ENCODE measurements around the gene LAMA5.

The LAMA5 gene

GRCh38 chr20:62345681-62346370, 21.3 kb downstream of the LAMA5 start:
- DNase-seq (ENCODE audit: low read depth), result no peak

DNA sequence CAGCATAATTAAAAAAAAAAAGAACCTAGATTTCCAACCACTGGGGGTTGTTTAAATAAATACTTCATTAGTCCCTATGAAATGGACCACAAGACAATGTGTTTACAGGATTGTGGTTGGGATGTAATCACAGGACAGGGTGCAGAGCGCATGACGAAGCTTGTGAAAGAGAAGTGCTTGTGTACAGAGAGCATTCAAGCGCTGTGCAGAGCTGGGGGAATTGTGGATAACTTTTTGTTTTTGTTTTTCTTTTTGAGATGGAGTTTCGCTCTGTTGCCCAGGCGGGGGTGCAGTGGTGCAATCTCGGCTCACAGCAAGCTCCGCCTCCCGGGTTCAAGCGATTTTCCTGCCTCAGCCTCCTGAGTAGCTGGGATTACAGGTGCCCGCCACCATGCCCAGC, 22.3 kb downstream of the LAMA5 start:
- no peak for DNase-seq (ENCODE audit: low read depth)

GRCh38 chr20:62344092-62344491, 23.0 kb downstream of the LAMA5 start:
- no peak for DNase-seq (ENCODE audit: low read depth)

GRCh38 chr20:62342910-62343309, 24.2 kb downstream of the LAMA5 start:
- DNase-seq (ENCODE audit: low read depth), result no peak

DNA sequence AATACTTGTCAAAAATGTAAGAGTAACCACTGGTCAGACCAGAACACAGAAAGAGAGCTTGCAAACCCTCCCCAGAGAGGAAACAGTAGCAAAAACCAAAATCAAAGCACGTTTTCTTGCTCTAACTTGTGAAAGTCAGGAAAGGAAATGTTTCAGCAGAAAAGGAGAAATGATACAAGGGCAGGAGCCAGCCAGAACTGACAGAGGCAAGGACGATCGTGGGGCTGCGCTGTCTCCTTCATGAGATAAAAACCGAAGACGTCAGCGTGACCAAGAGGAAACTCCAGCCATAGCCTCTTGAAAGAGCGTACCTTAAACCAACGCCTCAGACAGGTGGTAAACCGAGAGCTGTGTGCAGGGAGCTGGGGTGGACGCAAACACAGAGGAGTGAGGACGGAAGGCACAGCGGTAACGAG, 27.5 kb downstream of the LAMA5 start:
- DNase-seq (ENCODE audit: low read depth), result no peak

- DNase-seq (ENCODE audit: low read depth), result no peak
Observed at GRCh38 chr20:62338294-62338620, 28.9 kb downstream of the LAMA5 start.

DNA sequence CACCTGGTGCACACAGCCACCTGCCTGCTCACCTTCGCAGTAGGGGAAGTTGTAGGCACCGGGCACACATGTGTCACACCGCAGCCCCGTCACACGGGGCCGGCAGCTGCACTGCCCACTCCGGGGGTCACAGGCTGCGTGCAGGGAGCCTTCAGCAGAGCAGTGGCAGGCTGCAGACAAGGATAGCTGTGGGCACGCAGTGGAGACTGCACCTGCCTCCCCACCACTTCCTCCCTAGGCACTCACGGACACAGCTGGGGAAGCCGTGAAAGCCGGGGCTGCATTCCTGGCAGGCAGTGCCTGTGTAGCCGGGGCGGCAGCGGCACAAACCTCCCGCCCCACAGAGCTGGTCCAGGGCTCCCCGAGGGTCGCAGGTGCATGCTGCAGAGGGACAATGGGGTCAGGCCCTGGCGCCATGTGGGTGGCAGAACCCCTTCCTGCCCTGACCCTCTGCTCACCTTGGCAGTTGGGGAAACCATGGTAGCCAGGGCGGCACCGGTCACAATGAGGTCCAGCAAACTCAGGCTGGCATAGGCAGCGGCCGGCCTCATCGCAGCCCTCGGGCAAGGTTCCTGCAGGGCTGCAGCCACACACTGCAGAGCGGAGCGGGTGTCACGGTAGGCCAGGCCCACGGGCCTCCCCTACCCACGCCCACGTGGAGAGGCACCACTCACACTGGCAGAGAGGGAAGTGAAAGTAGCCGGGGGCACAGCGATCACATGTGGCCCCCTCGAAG, 29.4 kb downstream of the LAMA5 start:
- DNase-seq (ENCODE audit: low read depth), result no peak

DNA sequence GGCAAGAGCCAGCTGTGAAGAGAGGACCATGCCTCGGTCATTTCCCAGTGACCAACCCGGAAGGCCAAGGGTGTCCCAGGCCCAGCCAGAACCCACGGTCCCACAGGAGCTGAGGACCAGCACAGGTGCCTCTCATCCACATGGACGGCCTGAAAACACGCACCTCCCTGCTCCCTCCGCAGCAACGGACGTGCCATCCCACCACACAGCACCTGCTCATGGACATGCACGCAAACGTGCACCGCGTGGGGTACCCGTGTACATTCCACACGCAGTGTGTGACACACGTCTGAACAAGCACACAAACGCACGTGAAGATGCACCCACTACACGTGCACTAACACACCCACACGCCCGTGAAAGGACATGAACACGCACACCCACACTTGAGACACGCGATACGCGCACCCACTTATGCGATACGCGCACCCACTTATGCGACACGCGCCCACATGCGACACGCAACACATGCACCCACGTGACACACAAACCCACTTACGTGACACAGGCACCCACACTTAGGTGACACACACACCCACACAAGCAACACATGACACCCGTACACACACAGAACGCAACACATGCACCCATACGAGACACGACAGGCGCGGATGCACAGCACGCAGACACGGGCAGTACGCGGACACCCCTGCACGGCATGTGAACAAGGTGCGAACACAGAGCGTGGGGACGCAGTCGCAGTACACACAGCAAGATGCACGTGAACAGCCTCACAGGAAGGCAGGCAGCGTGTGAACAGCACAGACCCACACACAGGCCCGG, 30.1 kb downstream of the LAMA5 start:
- DNase-seq (ENCODE audit: low read depth), result no peak

DNA sequence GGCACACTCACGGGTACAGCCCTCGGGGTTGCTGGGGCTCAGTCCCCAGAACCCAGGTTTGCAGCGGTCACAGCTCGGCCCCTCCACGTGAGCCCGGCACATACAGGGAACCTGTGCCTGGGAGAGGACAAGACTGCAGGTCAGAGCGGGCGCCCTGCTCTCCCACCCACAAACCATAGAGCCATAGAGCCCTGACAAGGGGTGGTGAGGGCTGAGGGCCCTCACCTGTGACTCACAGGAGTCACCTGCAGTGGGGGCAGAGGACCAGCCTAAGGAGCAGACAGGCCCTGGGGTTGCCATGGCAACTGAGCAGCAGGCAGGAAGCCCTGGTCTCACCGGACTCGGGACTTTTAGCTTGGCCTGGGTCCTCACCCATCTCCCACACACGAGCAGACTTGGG, 30.8 kb downstream of the LAMA5 start:
- DNase-seq (ENCODE audit: low read depth), result no peak

DNA sequence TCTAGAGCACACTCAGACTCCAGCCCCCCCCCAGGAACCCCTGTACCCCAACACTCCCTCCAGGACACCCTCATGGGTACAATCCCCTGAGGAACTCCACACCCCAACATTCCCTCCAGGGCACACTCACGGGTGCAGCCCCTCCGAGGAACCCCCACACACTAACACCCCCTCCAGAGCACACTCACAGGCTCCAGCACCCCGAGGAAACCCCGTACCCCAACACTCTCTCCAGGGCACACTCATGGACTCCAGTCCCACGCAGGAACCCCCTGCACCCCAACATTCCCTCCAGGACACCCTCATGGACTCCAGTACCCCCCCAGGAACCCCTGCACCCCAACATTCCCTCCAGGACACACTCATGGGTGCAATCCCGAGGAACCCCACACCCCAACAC, 31.6 kb downstream of the LAMA5 start:
- no peak for DNase-seq (ENCODE audit: low read depth)

DNA sequence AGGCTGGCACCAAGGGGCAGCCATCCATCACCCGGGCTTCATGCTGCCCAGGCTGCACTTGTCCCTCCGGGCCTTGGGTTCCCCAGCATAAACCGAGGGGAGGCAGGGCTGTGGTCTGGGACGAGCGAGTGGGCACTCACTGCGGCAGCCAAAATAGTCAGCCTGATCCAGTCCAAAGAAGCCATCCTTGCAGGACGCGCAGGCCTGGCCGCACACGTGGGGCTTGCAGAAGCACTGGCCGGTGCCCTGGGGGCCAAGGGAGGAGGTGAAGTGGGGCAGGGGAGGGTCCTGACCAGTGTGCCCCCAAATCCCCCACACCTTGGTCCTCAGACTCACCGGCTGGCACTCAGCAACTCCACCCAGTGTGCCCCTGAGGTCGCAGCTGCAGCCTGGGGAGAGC, 32.2 kb downstream of the LAMA5 start:
- DNase-seq (ENCODE audit: low read depth), result no peak

- DNase-seq (ENCODE audit: low read depth), result no peak
Observed at GRCh38 chr20:62333820-62334595, 33.1 kb downstream of the LAMA5 start.

DNA sequence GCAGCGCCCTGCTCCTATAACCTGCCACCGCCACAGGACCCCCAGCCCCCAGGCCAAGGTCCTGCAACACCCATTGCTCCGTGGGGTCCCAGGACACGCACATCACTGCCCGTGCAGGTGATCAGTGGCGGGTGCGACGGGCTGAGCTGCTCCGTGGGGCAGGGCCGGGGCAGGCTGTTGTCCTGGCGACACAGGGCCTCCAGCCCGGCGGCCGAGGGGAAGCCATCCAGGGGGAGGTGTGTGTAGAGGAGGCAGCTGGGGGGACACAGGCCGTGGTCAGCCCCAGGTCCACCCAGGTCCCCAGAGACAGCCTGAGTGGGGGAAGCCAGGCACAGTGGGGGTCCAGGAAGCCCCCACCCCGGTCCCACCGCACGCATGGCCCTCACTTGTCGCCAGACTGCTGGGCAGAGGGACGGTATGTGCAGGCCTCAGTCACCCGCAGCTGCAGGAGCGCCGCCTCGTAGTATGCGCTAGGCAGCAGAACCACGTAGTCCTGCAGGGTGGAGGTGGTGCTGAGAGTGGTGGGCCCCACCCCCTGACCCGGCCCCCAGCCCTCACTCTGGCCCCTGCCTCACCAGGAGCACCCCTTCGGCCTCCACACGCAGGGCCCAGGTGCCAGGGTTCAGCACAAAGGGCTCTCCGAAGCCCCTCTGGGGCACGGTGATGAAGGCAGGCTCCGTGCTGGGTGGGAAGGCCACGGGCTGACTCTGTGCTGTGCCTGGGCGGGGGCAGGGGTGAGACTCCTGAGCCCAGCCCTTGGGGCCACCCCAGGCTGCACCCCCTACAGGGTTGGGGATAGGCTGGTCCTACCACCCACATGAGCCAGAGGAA, 33.9 kb downstream of the LAMA5 start:
- DNase-seq (ENCODE audit: low read depth), result no peak

- DNase-seq (ENCODE audit: low read depth), result no peak
Observed at GRCh38 chr20:62332421-62332820, 34.7 kb downstream of the LAMA5 start.

- DNase-seq (ENCODE audit: low read depth), result no peak
Observed at GRCh38 chr20:62331347-62331746, 35.8 kb downstream of the LAMA5 start.

- DNase-seq (ENCODE audit: low read depth), result no peak
Observed at GRCh38 chr20:62330576-62331317, 36.4 kb downstream of the LAMA5 start.

DNA sequence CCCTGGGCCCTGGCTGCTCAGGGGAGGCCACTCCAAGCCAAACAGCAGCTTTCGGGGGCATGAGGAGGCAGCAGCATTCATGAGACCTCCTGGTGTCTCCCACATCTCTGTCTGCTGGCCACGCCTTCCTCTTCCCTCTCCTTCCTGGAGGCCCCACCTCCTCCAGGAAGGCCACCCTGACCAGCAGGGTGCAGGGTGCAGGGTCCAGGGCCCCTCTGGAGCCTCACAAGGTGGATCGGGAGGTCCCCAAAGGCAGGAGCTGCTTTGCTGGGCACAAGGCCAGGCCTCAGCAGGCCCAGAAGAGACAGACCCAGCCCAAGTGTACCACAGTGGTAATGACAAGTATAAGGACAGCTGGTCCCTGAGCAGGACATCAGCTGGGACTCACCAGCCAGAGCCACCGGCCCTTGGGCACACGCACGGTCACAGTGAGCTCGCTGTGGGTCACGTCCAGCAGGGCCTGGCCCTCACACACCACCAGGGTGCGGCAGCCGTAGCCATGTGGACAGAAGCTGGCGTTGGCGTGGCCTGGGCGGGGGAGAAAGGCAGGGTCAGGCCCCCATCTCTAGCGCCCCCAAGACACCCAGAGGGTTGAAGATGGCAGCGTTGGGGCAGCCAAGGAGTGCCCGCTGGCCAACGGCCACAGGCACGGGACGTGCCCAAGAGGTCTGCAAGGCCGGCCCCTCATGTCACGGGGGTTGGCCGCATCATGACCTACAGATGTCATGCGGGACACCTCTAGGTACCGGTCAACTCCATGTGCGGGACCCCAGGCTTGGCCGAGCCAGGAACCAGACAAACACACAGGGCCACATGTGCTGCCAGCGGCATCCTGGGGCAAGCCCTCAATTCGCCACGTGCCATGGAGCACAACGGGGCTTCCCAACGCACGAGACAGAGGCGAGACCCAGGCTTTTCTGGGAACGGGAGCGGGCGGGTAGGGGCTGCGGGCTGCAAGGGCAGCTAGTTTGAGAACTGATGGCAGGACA, 37.4 kb downstream of the LAMA5 start:
- DNase-seq (ENCODE audit: low read depth), result no peak

GRCh38 chr20:62328684-62329388, 38.3 kb downstream of the LAMA5 start:
- no peak for DNase-seq (ENCODE audit: low read depth)
